Left forelimb (tissue), 1 donor: ENCODE data around the gene KRTAP10-8.
"Not testable (repeated sequence)": the region's sequence is repeated elsewhere in the genome, so short reads cannot be mapped to it uniquely, and the experiment has no call there.

Source experiments
- DNase-seq: peaks from one replicate; pipeline ENCODE4 v3.0.0-alpha.2; 2018; ENCODE audit warnings: low spot score

Gene KRTAP10-8

GRCh38 chr21:44599264-44600029, 12.4 kb upstream of the KRTAP10-8 start:
- no peak for DNase-seq

- not testable (repeated sequence) for DNase-seq
Observed at GRCh38 chr21:44600118-44600978, 11.5 kb upstream of the KRTAP10-8 start, which contains the start of gene KRTAP10-7. TSS of gene KRTAP10-7 (plus strand) at chr21:44600597. CDS start at chr21:44600622, 25 bp downstream.

- DNase-seq, result not testable (repeated sequence)
Observed at GRCh38 chr21:44601091-44601490, 10.8 kb upstream of the KRTAP10-8 start.

- no peak for DNase-seq
Observed at GRCh38 chr21:44601596-44602462, 10.1 kb upstream of the KRTAP10-8 start.

GRCh38 chr21:44602463-44602850, 9.4 kb upstream of the KRTAP10-8 start:
- no peak for DNase-seq

- DNase-seq, result no peak
Observed at GRCh38 chr21:44603109-44603875, 8.6 kb upstream of the KRTAP10-8 start.

GRCh38 chr21:44603911-44604310, 8.0 kb upstream of the KRTAP10-8 start:
- no peak for DNase-seq

GRCh38 chr21:44606495-44606894, 5.4 kb upstream of the KRTAP10-8 start:
- no peak for DNase-seq

GRCh38 chr21:44609193-44609592, 2.7 kb upstream of the KRTAP10-8 start:
- DNase-seq, result no peak

GRCh38 chr21:44610157-44610843, 1.6 kb upstream of the KRTAP10-8 start:
- not testable (repeated sequence) for DNase-seq

GRCh38 chr21:44611551-44611950, 328 bp upstream of the KRTAP10-8 start:
- no peak for DNase-seq

GRCh38 chr21:44612669-44613229, 870 bp downstream of the KRTAP10-8 start:
- DNase-seq, result no peak

- no peak for DNase-seq
Observed at GRCh38 chr21:44613386-44614155, 1.7 kb downstream of the KRTAP10-8 start.

- DNase-seq, result no peak
Observed at GRCh38 chr21:44614161-44614631, 2.3 kb downstream of the KRTAP10-8 start.

GRCh38 chr21:44614961-44615391, 3.1 kb downstream of the KRTAP10-8 start:
- no peak for DNase-seq

- no peak for DNase-seq
Observed at GRCh38 chr21:44615466-44615865, 3.6 kb downstream of the KRTAP10-8 start.

GRCh38 chr21:44615911-44616590, 4.2 kb downstream of the KRTAP10-8 start:
- DNase-seq, result no peak

GRCh38 chr21:44616591-44616926, 4.7 kb downstream of the KRTAP10-8 start:
- DNase-seq, result no peak

- no peak for DNase-seq
Observed at GRCh38 chr21:44617071-44617501, 5.2 kb downstream of the KRTAP10-8 start.
